Measurements from ENCODE around the gene FBLL1.
A peak's percentile ranks its signal among the peaks of the same experiment; 100 is the strongest.
"Not testable (repeated sequence)": the region's sequence is repeated elsewhere in the genome, so short reads cannot be mapped to it uniquely, and the experiment has no call there.

The FBLL1 gene

DNA sequence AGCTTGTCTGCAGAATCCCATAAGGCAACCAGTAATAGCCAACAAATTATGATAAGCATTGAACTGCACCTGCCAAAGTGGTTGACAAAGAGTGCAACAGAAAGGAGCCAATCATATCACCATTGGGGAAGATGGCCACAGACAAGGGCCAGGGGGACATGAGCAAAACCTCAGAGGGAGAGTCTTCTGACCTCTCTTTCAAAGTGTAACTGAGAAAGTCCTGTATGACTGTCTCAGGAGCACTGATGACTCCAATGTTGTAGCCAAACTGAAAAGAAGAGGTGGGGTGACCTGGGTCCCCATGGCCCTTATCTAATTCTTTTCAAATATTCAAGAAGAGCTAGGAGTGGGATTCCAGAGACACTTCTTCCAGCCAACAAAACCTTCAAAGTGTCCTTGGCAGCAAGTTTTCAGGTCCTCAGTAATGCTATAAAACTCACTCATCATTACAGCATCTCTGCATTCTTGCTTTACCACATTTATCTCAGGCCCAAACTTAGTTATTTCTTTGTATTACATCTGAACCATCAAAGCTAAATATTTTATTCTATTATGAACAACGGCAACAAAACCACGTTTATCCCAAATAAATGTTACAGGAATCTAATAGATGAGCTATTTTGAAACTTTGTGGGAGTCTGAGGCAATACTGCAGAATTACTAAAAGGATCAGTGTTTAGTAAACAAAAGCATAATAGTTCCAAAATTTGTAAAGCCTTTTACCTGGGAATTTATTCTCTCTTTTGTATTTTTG, 24.4 kb downstream of the FBLL1 start:
- no peak for DNase-seq

- DNase-seq = no peak
Observed at GRCh38 chr5:168557389-168557788, 28.3 kb downstream of the FBLL1 start.

DNA sequence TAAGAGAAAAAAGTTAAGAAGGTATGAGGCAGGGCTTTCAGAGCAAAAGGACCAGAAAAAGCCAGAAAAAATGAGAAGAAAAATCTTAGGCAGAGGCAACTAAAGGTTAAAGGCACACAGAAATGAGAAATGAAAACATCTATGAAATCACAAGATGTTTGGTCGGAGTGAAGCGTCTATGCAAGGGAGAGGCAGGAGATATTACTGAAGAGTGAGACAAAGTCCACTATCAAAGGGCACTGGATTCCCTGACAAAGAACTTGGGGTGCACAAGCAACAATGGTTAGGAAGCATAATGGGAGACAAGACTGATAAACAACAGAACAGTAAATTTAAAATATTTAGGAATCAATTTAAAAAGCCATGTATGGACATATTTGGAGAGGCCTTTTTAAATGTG, 33.2 kb downstream of the FBLL1 start:
- DNase-seq = no peak

DNA sequence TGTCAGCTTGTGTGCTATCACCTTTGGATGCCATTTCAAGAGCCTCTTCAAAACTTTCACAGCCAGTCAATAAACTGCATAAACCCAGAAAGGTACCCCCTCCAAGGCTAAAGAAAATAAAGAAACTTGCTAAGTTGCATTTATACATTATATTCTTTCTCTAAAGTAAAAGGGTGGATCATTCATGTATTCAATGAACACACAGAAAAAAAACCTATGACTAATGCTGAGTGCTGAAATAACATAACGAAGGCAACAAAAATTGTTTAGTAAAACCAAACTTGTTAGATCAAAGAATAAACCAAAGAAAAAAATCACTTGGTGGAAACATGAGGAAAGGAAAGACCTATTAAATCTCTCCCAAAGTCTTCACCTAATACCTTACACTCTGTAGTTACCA, 34.9 kb downstream of the FBLL1 start:
- no peak for DNase-seq

DNA sequence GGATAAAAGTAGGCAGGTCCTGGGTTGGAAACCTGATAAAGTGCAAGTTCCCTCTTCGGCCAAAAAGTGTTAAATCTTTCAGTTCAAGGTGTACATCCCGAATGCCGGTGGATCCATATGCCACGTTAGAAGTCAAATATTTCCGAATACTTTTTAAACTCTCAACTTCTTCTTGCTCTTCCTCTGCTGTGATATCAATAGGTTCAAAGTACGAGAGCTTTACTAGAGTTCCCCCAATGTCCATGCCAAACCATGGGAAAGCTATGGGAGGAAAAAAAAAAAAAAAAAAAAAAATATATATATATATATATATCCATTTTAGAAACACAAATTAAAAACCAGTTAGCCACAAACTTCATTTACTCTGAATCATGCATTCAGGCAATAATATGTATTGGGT, 39.6 kb downstream of the FBLL1 start:
- no peak for DNase-seq

DNA sequence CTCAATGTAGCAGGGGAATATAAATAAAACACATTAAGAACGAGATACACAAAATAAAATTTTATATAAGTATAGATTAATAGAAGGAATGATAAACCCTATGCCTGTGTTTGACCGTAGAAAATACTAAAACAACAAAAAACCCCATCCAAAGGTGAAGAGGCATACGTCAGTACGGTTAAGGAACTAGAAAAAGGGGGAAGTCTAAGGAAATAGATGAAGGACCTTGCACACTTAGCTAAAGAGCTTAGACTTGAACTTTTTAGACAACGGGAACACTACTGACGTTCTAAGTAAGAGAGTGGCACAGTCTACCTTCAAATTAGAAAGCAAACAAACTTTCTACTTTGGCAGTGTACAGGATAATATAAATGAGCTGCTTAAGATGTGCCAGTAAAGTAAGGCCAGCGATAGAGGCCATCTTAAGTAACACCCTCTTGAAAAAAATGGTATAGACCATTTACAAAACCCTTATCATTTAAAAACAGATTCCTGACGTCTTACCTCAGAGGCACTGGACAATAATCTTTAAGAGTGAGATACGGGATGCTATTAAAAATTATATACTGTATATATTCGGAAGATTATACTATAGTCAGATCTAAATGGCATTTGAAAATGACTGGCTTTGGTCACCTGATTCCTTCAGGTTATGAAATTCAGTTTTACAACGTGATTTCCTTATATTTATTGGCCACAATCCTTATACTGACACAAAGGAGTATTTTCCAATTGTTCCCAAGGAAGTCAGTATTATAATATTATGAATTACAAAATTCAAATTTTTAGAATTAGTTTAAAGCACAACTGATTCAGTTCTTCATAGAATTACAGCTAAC, 41.6 kb downstream of the FBLL1 start:
- no peak for DNase-seq

DNA sequence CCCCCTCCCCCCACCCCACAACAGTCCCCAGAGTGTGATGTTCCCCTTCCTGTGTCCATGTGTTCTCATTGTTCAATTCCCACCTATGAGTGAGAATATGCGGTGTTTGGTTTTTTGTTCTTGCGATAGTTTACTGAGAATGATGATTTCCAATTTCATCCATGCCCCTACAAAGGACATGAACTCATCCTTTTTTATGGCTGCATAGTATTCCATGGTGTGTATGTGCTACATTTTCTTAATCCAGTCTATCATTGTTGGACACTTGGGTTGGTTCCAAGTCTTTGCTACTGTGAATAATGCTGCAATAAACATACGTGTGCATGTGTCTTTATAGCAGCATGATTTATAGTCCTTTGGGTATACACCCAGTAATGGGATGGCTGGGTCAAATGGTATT, 44.6 kb downstream of the FBLL1 start:
- not testable (repeated sequence) for DNase-seq

- not testable (repeated sequence) for DNase-seq
Observed at GRCh38 chr5:168574156-168574555, 45.1 kb downstream of the FBLL1 start.

GRCh38 chr5:168575391-168576372, 46.6 kb downstream of the FBLL1 start:
- DNase-seq = no peak

- DNase-seq = no peak
Observed at GRCh38 chr5:168578006-168578405, 48.9 kb downstream of the FBLL1 start.

- DNase-seq = no peak
Observed at GRCh38 chr5:168578538-168579487, 49.7 kb downstream of the FBLL1 start, which contains the start of gene PANK3. TSS of gene PANK3 (minus strand) at chr5:168579368. CDS start at chr5:168579283, 85 bp downstream.

- peak; percentile 97 for DNase-seq
Observed at GRCh38 chr5:168579488-168580226, 50.6 kb downstream of the FBLL1 start.

- DNase-seq = no peak
Observed at GRCh38 chr5:168580227-168580508, 51.1 kb downstream of the FBLL1 start.
